ENCODE results near the gene DENND1C.

DENND1C gene

DNA sequence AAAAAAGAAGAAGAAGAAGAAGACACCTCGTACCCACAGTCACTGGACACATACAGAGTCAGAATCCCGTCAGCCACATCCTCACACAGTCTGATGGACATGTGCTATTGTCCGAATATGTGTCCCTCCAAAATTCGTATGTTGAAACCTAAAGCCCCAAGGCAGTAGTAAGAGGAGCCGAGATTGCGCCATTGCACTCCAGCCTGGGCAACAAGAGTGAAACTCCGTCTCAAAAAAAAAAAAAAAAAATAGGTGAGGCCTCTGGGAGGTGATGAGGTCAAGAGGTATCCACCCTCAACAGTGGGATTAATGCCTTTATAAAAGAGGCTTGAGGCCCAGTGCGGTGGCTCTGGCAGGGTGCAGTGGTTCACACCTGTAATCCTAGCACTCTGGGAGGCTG is 2.6 kb upstream of the DENND1C start:
- TF ChIP-seq, protein P1, sequence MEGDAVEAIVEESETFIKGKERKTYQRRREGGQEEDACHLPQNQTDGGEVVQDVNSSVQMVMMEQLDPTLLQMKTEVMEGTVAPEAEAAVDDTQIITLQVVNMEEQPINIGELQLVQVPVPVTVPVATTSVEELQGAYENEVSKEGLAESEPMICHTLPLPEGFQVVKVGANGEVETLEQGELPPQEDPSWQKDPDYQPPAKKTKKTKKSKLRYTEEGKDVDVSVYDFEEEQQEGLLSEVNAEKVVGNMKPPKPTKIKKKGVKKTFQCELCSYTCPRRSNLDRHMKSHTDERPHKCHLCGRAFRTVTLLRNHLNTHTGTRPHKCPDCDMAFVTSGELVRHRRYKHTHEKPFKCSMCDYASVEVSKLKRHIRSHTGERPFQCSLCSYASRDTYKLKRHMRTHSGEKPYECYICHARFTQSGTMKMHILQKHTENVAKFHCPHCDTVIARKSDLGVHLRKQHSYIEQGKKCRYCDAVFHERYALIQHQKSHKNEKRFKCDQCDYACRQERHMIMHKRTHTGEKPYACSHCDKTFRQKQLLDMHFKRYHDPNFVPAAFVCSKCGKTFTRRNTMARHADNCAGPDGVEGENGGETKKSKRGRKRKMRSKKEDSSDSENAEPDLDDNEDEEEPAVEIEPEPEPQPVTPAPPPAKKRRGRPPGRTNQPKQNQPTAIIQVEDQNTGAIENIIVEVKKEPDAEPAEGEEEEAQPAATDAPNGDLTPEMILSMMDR (conservative IDR thresholded peaks at IDR 0.05; ENCODE audit: control insufficient read depth, insufficient read depth, low read depth, low read length): no peak
- H3K4me3 ChIP-seq (ENCODE audit: control insufficient read depth, low read depth, low read length): no peak overlapping the region
- DNase-seq (ENCODE audit: low read depth): no peak

DNA sequence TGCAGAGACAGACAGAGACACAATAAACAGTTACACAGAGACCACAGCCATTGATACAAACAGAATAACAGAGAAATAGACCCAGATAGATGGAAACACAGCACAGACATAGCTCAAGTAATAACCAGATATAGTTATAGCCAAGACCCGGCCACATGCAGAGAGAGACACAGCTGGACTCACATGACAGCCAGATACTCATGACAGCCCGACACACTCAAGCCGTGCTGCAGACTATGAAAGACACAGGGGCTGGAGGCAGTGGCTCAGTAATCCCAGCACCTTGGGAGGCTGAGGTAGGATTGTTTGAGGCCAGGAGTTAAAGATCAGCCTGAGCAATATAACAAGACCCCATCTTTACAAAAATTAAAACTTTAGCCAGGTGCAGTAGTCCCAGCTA is 1.6 kb upstream of the DENND1C start:
- no peak overlapping the region for H3K4me3 ChIP-seq (ENCODE audit: control insufficient read depth, low read depth, low read length)
- TF ChIP-seq, protein P1 (conservative IDR thresholded peaks at IDR 0.05; ENCODE audit: control insufficient read depth, insufficient read depth, low read depth, low read length): no peak
- no peak for DNase-seq (ENCODE audit: low read depth)

DNA sequence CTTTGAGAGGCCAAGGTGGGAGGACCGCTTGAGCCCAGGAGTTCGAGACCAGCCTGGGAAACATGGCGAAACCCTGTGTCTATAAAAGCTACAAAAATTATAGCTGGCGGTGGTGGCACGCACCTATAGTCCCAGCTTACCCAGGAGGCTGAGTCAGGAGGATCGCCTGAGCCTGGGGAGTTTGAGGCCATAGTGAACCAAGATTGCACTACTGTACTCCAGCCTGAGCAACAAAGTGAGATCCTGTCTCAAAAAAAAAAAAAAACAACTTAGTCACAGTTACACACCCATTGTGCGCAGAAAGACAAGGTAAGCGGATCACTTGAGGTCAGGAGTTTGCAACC is 728 bp upstream of the DENND1C start:
- no peak for DNase-seq (ENCODE audit: low read depth)
- no peak overlapping the region for H3K4me3 ChIP-seq (ENCODE audit: control insufficient read depth, low read depth, low read length)
- TF ChIP-seq, protein P1 (conservative IDR thresholded peaks at IDR 0.05; ENCODE audit: control insufficient read depth, insufficient read depth, low read depth, low read length): no peak

DNA sequence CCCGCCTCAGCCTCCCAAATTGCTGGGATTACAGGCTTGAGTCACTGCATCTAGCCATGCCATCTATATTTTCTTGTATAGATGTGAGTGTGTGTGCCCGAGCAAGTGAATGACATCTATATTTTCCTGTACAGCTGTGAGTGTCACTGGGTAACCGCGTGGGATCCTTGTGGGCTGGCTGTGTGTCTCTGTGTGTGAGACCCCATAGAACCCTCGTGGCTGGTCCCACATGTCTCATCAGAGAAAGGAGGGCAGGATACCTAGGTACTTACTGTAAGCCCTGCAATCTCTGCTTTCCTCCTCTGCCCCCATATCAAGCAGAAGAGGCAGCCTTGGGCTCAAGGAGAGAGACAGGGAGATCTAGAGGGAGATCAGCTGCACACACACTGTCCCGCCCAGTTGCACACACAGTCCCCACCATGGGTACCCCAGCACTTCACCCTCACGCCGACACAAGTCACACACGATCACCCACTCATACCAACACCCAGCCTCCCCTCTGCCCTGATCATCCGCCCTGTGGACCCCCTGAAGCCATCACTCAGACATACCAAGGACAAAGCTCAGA is 655 bp downstream of the DENND1C start:
- TF ChIP-seq, protein P1 (conservative IDR thresholded peaks at IDR 0.05; ENCODE audit: control insufficient read depth, insufficient read depth, low read depth, low read length): no peak
- DNase-seq (ENCODE audit: low read depth): no peak
- no peak overlapping the region for H3K4me3 ChIP-seq (ENCODE audit: control insufficient read depth, low read depth, low read length)

DNA sequence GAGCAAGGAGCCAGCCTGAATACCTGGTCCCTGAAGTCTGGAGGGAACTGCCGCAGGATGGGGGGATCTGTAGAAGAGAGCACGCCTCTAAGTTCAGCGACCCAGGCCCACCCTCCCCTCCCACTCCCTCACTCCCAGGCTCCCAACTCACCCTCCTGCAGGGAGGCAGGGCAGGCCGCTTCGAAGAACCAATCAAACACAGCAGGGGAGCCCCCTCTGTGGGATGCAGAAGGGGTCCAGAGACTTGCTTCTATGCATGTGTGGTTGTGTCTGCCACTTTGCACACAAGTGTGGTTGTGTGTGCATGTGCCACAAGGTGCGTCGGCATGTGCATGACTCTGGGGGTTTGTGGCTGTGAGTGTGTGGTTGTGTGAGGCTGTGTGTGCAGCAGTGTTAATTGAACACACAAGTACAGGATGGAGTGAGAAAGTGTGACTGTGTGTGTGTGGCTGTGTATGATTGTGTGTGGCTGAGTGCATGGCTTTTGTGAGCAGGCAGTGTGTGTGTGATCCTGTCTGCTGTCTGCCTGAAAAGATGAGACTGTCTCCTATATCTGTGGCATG is 1.7 kb downstream of the DENND1C start:
- H3K4me3 ChIP-seq (ENCODE audit: control insufficient read depth, low read depth, low read length): no peak overlapping the region
- DNase-seq (ENCODE audit: low read depth): no peak
- TF ChIP-seq, protein P1 (conservative IDR thresholded peaks at IDR 0.05; ENCODE audit: control insufficient read depth, insufficient read depth, low read depth, low read length): no peak

DNA sequence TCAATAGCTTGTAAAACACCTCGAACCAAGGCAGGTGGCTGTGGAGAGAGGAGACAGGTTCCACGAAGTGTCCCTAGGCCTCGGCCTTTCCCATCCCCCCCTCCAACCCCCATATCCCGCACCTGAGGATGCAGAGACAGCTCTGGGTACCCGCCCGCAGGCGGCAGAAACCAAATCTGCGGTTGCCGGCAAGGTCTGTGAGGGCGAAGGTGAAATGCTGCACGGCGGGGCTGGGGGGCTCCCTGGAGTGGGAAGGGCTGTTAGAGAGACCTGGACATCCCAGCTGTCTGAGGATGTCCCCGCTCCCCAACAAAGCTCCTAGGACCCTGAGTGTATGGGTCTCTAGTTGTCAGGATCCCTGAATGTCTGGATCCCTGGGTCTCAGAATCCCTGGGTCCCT is 2.8 kb downstream of the DENND1C start:
- no peak for DNase-seq (ENCODE audit: low read depth)
- TF ChIP-seq, protein P1 (conservative IDR thresholded peaks at IDR 0.05; ENCODE audit: control insufficient read depth, insufficient read depth, low read depth, low read length): no peak
- H3K4me3 ChIP-seq (ENCODE audit: control insufficient read depth, low read depth, low read length): no peak overlapping the region
